HG02970 (cell line): Measurements from ENCODE around the gene STBD1.
"Not testable (repeated sequence)": the region's sequence is repeated elsewhere in the genome, so short reads cannot be mapped to it uniquely, and the experiment has no call there.

Source experiments
- ATAC-seq: cut with Tn5 transposase; IDR thresholded peaks from one replicate; pipeline ENCODE4 v1.9.1; 2021; ENCODE audit warnings: mild to moderate bottlenecking, moderate library complexity, moderate number of reproducible peaks; ENCODE audit not compliant: unreplicated experiment, low FRiP score

Gene STBD1

DNA sequence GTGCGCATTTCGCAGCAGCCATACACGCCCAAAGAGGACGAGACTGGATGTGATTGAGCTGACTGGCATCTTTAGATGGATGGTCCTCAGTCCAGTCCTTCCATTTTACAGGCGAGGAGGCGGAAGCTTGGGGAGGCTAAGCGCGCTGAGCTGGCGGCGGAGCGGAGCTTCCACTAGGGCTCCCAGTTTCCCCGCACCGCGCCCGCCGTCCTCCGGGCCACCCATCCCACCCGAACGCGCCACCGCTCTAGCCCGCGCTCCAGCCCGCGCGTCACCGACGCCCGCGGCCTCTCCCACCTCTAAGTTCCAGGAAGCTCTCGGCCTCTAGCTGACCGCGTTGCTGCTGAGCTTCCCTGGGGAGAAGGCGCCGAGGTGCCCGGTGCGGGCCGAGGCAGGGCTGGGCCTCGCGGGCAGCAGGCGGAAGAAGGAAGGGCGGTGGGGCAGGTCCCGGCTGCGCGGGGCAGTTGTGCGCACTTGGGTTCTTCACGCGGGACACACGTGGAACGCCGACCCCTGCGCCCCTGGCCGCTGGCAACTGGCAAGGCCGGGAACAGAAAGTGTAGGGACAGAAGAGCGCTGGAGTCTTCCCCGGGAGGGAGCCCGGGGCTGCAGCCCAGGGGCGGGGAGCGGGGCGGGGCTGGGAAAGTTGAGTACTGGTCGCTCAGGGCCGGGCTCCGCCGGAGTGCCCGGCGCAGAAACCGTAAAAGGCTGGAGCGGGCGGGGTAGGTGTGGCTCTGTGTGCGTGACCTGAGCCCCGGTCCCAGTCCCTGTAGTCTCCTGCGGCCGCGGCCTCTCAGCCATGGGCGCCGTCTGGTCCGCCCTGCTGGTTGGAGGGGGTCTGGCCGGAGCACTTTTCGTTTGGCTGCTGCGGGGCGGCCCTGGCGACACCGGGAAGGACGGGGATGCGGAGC, at the start of gene STBD1:
TSS of gene STBD1 (plus strand) at position 763 of the 911 bp plus-strand sequence. CDS start at position 800, 37 bp downstream.
- ATAC-seq: no peak

DNA sequence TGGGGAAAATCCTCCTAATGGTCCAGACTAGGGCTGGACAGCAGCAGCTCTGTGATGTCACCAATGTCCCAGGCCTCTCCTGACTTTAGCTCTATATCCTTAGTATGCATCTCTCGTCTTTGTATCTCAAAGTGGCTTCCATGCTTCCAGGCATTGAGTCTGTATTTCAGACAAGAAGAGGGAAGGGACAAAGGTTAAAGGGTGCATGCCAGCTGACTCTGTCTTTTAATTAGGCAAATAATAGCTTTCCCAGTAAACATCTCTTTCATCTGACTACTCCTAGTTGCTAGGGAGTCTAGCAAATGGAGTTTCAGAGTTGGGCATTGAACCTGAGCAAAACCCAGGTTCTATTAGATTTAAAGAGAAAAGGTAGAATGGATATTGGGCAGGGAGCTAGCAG, 49.6 kb upstream of the STBD1 start:
- ATAC-seq: no peak

GRCh38 chr4:76257824-76258223, 48.7 kb upstream of the STBD1 start:
- no peak for ATAC-seq

DNA sequence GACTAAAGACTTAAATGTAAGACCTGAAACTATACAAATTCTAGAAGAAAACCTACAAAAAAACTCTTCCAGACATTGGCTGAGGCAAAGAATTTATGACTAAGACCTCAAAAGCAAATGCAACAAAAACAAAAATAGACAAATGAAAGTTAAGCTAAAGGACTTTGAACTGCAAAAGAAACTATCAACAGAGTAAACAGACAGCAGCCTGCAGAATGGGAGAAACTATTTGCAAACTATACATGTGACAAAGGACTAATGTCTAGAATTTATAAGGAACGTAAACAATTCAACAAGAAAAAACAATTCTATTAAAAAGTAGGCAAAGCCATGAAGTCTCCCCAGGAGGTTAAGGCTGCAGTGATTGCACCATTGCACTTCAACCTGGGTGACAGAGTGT, 46.0 kb upstream of the STBD1 start:
- ATAC-seq: no peak

GRCh38 chr4:76265631-76266218, 40.8 kb upstream of the STBD1 start:
- ATAC-seq: no peak

- ATAC-seq: no peak
Observed at GRCh38 chr4:76266627-76267026, 39.9 kb upstream of the STBD1 start.

GRCh38 chr4:76267811-76268210, 38.7 kb upstream of the STBD1 start:
- no peak for ATAC-seq

DNA sequence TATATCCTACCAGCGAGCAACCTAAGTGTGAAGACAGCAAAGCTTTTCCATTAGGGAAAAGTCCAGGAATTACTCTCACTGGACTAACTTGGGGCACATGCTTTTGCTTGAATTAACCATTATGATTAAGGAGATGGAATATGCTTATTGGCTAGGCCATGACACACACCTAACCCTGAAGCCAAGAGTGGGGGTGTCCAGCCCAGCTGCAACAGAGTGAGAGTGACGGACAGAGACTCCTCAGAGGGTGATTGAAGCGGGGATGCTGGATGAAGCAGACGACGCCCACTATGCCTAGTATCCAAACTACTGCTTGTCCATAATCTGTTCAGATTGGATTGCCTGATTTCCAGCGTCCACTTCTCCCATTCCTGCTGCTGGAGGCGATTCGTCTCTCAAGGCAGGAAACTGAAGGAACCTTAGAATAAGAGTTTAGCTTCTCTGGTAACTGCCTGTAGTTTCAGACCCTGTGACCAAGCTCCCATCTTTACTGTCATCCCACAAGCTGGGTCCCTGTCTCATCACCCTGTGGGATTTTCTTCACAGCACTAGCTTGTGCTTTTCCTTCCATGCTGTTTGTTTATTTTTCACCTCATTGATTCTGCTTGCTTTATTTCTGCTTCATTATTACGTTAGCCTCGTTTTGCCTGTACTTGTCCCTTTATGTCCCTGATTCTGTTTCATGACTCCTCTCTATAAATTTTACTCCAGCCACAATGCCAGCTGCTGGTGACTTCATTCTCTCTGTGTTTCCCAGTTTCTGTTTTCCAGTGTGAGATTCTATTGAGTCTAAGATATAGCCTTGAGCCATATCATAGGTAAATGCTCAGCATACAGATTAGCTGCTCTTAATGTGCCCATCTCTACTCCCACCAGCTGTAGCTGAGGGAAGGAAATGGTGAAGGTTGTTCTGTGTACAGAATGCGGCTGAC, 36.0 kb upstream of the STBD1 start:
- no peak for ATAC-seq

DNA sequence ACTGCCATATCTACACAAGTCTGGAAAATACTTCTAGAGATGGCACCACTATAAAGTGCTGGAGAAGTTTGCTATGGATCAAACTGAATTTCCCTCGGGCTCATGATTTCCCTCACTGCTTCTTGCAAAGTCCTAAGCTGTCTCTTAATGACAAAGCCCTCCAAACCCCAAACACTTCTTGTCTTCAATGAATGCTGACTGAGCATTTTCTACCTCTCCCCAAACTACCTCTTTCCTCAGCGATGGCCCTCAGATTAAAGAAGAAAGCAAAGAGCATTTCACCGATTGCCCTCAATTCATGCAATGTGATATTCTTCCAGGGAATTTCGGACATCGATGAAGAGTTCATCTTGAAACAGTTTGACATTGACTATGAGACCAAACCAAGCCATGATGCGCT, 35.3 kb upstream of the STBD1 start:
- ATAC-seq: no peak

GRCh38 chr4:76272073-76272472, 34.5 kb upstream of the STBD1 start:
- ATAC-seq: no peak

DNA sequence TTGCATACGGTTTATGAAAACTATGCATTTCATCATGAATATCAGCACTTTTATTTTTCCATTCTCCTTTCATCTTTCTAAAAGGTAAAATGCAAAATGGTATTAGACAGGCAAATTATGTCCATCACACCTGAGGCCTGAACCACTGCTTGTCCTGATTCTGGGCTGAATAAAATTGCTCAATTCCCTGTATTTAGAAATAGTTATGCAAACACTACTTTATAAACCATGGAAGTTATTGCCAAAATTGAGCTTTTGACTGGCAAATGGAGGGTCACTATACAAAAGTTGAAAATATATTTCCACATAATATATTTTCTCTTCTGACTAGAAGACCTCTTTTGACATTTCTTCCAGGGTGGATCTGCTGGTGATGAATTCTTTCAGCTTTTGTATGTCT, 34.0 kb upstream of the STBD1 start:
- no peak for ATAC-seq

GRCh38 chr4:76272999-76273398, 33.5 kb upstream of the STBD1 start:
- ATAC-seq: no peak

- ATAC-seq: no peak
Observed at GRCh38 chr4:76275486-76276124, 30.9 kb upstream of the STBD1 start.

GRCh38 chr4:76276813-76277212, 29.7 kb upstream of the STBD1 start:
- ATAC-seq: no peak

GRCh38 chr4:76277667-76278066, 28.9 kb upstream of the STBD1 start:
- ATAC-seq: no peak

DNA sequence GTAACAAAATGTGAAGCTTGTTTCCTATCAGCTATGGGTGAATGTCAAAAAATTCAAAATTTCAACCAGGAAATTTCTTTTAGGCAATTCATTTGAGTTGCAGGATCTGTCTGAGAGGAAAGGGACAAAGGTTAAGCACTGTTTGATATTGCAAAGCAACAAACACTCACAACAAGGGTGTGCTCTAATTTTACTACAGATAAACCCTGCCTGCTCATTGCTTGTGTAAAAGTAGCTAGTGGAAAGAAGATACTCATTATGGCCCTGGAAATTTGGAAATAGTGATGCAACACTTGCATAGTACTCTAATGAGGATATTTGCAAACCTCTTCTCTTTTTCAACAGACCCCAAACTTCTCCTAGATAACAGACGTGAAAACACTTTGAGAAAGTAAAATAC, 27.9 kb upstream of the STBD1 start:
- no peak for ATAC-seq

- ATAC-seq: no peak
Observed at GRCh38 chr4:76279462-76279861, 27.1 kb upstream of the STBD1 start.

GRCh38 chr4:76280488-76281441, 25.8 kb upstream of the STBD1 start:
- ATAC-seq: no peak

GRCh38 chr4:76281594-76281993, 24.9 kb upstream of the STBD1 start:
- ATAC-seq: not testable (repeated sequence)
